ENCODE measurements around the gene NGDN.

The NGDN gene

DNA sequence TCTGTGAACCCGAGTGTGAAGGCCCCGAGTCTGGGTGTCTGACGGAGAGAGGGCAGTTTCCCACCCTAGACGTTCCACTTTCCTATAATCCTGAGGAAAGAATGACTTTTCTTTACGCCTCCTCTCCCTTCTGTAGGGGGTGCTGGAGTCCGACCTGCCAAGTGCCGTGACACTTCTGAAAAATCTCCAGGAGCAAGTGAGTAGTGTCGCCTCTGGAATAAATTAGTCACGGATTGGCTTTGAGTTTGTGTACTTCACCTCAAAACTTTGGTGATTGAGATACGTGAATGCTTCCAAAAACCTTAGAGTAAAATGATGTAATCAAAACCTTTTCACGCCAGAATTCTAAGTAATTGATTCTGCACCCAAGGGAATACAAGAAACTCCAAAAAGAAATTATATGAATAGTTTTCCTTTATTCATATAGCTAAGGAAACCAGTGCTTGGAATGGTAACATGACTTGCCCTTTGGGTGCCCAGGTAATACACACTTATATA lies 452 bp downstream of the NGDN start:
- no peak for DNase-seq (ENCODE audit: low spot score)

DNA sequence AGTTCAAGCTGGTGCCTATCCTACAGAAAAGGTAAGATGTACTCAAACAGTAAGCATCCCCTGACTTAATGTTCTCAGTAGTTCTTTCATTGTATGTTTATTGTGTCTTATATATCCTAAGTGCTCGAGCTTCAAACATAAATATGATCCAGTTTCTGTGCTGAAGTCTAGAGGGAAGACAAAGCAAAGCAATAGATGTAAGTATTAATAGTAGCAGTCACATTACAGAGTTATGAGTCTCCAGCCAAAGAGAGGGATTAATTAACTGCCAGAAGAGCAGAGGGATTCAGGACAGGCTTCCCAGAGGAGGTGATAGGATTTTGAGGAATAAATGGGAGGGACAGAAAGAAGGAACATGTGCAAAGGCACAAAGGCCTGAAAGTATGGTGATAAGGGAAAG lies 1.4 kb downstream of the NGDN start:
- no peak for DNase-seq (ENCODE audit: low spot score)

DNA sequence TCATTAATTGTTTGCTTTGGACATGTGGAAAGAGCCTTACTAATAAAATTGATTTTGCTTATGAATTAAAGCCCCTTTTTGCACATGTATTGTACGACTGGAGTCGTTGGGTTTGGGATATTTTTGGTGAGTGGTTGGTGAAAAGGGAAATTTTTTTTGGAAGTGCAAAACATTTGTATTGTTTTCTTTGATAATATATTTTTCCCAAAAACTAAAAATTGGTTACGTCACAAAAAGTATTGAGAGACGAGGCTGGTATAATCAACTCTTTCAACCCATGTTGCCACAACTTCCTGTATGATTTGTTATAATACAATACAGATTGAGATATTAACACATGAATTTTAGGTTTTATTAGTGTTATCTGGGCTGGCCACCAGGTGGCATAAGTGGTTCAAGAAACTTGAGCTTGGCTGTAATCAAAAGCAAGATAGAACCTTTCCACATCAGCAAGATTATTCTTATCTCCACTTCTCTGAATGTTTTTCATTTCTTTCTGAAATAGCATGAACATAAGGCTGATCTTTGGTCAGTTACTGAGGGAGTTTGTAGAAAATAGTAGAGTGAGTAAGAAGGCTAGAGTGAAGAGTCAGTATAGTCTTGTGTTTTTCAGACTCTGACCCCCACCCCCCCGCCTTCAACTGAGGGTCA lies 8.7 kb downstream of the NGDN start:
- DNase-seq (ENCODE audit: low spot score): no peak

DNA sequence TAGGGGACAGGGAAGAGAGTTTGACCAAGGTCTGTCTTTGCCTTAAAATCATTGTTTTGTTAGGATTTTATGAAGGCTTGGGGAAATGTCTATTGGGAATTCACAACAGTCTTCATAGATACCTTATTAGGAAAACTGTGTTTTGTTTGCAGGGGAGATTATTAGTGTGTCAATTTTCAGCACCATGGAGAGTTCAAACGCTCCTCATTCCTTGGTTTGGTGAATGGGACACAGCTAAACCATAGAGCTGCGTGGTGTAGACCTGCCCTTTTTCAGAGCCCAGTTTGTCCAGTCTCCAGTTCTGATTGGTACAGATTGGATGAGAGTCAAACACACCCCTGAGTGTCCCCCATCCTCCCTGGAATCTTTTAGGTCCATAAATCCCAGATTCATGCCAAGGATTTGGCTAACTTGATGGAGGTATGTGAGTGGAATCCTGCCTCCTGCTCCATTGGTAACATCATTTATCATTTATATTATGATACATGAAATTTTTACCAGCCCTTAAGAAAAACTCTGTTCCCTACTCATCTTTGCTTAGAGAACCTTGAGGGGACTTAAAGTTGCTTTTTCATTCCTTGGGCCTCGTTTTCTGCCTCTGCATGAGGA lies 12.0 kb downstream of the NGDN start:
- no peak for DNase-seq (ENCODE audit: low spot score)

DNA sequence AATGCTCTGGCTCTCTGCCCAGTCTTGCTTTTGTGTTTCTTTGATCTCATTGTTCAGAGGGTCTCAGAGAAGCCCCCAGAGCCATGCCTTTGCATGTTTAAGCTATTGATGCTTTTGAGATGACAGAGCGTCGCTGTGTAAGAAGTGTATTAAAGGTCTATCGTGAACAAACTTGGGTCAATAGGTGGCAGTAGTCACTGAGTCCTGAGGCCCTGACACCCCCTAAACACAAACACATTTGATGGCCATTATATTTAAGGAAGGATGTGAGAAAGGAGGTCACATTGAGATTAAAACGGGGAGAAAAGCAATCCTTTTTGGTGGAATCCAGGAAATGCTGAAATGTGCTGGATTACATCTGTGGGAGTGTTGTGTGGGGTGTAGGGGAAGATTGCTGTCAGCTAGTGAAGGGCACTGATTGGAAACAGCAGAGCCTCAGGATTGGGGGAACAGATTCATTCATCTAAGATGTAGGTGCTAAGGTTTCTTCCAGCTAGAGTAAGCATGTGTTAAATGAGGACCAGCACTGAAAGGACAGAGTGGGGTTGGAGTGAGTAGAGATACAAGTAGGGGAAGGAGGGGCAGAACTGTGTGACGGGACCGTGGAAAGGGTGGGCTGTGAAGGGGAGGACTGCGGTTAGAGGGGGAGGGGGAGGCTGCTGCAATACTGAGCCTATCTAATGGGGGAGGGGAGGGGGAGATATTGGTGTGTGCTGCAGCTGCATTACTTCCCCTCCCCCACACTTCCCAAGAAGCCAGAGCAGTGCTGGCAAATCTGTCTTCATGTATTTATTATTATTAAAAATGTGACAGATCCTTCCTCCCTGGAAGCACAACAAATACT lies 12.7 kb downstream of the NGDN start:
- no peak for DNase-seq (ENCODE audit: low spot score)

DNA sequence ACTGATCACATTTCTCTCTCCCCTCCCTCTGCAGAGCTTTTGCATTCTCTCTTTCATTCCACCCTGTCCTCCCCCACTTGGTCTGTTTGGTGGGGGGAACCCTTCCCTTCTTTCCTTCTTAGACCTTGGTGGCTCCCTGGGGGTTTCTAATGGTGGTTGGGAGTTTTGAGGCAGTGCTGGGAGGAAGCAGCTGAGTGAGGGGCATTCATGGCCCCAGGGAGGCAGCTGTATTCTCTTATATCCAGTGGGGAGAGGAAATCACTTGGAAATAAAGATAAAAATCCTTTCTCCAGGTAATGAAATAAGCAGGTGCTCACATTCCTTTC lies 13.3 kb downstream of the NGDN start:
- no peak for DNase-seq (ENCODE audit: low spot score)

DNA sequence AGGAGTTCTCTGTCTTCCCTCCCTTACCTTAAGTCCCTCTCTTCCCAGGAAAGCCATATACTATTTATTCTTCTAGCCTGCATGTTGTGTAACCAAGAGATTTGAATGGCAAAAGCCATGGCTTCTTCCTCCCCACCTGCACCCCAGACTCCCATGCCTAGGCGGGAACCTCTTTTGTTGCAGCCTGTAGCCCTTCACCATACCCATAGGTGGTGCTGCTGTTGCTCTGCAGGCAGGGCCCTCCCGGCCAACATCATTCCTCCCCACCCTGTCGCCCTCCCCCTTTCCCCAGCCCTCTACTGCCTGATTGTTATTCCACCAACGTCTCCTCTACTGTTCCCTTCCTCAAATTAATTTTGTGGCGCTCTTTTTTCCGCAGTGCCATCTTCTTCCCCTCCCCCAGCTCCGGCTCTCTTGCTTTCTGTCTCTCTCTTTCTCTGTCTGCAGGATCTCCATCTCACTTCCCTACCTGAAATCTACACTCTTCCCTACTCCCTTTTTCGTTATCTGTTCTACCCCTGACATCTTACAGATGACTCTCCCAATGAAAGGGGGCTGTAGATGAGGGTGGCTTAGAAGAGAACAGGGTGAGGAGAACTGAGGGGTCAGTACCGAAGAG lies 13.8 kb downstream of the NGDN start:
- DNase-seq (ENCODE audit: low spot score): peak; percentile 75

DNA sequence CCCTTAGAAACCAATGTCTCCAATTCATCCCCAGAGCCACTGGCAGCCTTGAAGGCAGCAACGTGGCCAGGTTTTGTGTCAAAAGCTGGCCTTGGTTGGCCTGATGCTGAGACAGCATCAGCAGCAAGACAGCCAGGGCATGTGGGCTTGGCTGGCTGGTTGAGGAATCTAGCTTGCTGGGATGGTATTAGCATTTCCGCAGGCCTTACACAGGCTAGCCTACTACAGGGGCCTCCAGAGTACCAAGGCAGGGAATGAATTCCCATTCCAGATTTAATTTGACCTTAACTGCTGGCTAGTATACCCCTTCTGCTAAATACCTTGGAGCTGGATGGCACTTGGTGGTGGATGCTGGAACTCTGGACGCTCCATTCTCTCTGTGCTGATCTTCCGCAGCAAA lies 15.8 kb downstream of the NGDN start:
- no peak for DNase-seq (ENCODE audit: low spot score)

DNA sequence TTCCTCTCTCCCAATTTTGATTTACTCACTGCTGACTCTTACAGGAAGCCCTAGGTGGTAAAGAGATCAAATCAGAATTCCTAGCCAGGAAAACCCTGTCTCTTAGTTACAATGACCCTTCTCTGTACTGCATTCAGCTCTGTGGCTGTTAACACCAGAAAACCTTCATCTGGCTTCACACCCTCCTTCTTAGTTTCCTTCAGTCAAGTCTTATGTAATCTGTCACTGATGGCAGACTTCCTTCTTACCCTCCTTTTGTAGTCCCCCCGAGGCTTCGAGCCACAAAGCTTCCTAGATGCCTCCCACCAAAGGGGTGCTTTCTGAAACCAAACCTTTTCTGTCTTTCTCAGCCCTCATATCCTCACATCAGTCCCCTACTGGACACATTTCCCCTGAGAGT lies 16.5 kb downstream of the NGDN start:
- DNase-seq (ENCODE audit: low spot score): no peak

DNA sequence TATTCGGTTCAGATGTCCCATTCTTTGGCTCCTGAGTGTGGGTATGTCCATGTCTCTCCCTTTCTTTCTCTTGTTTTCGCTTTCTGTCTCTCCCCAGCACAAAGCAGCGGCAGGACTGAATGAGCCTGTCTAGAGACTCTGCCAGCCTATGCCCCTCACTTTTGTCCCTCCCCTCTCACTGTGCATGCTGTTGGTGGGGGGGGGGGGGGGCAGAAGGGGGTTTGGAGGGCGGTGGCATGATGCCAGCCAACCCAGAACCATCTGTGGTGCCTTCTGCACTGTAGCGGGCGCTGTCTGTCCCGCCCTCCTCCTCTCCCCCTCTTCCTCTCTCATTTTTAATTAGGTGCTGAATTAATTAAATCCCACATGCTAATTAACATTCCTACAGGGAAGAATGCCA lies 17.7 kb downstream of the NGDN start:
- DNase-seq (ENCODE audit: low spot score): no peak

DNA sequence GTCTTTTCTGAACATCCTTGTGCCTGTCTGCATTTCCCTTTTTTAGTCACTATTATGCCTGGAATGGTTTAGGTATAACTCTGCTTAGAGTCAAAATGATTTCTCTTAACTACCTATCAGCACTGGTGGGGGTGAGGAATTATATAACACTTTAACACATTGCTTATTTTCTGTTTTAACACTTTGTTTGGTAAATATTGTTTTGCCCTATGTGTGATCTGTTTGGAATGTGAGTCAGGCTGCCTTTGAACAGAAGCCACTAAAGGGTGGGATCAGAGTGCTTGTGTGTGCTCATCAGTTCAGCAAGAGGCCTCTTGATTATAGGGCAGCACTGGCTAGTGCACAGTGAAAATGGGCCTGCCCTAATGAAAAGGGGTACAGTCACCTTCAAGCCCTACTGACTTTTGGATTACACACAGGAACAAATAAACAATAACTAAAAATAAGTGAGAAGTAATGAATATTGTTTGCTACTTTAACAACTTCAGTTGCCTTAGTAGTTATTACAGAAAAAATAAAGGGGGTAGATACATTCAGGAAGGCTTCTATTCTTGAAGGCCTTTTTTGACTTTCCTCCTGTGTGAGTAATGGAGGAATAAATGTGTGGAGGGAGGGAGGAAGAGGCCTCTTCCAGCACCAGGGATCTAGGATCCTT lies 23.2 kb downstream of the NGDN start:
- no peak for DNase-seq (ENCODE audit: low spot score)

DNA sequence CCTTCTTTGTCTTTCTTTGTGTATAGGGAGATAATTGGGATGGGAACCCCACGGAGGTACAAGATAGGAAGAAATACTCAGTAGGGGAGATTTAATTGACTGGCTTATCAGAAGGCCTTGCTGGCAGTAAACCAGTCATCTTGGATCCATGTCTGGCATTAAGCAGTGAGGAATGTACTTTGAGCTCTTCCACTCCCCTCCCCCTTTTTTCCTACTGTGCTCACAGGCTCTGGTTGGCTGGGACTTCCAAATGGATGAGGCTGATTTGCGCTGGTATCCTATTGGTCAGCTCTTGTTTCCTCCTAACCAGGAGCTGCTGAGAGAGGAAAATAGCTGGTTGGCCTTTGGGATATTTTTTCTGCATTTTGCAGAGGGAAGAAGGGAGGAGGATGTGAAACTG lies 24.7 kb downstream of the NGDN start:
- peak; percentile 76 for DNase-seq (ENCODE audit: low spot score)

DNA sequence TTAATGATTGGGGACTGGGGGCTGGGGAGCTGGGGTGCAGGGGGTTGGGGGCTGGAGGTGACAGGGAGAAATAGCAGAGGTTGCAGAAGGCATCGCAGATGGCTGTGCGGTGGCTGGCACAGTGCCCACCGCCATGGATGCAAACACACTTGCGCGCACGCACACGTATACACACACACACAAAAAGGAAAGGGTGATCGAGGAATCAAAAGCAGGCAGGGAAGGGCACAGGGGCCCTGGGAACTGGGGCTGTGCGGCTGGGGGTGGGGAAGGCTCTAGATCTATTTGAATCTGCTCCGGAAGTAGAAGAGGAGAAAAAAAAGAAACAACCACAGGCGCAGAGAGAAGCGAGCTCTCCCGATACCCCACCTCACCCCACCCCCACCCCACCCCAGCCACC lies 42.7 kb downstream of the NGDN start:
- no peak for DNase-seq (ENCODE audit: low spot score)

DNA sequence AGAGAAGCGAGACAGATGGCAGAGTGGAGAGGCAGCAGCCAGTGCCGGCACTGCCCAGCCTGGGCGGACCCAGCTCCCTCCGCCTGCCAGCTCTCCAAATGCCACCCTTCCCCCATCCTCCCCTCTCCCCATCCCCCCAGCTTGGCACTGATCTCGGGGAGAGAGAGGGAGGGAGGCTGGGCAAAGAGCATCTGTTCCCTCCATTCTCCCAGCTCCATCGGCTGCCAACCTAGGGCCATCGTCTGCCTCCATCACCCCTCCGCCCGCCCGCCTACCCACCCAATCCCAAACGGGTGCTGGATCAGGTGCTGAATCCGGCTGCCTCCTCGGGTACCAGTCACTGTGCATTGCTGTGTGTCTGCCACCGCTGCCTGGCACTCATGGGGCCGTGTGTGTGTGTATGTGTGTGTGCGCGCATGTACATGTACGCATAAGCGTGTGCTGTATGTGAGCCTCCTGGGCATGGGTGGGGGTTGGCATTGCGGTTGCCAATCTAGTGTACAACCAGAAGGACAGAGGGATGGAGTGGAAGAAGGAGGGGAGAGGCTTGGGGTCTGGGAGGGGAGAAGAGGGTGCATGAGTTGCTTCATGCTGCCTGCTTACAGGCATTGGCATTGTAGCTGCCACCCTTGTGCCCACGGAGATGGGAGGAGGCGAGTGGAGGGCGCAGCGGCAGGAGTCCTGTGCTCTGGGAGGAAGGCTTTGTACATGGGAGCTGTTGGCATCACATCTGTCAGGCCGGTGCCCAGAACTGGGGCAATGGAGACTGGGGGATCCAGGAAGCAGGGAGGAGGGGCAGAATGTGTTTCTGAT lies 43.7 kb downstream of the NGDN start:
- DNase-seq (ENCODE audit: low spot score): no peak

DNA sequence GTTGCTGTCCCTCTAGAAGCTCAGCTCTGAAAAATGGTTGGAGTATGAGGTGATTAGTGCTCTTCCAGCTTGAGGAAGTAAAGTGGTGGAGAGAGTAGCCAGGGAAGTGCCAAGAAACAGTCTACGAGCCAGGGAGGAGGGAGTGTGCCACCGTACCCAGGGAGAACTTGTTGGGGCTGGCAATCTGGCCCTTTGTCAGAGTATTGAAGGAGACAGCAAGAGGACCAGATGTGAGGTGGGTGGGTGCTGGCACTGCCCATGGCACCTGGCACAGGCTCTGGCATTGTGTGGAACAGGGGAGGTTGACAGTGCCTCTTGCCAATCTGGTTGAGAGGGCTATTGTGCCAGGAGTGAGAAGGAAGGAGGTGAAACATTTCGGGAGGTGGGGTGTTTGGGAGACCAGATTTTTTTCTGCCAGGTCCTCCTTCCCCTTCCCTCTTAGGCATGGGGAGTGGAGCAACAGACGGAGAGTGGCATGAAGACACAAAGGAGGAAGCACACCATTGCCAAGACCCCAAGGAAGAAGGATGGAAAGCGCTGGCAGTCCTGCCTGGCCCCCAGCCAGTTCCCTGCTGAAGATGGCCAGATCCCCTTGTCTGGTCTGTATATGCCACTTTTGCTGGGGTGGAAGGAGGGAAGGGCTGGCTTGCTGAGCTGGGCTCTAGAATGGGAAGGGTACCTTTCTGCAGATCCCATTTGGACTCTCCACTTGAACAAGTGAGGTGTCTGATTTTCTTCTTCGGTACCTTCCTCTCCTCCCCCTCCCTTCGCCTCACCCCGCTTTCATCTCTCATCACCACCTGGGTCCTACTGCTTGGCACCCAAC lies 44.5 kb downstream of the NGDN start:
- DNase-seq (ENCODE audit: low spot score): no peak

DNA sequence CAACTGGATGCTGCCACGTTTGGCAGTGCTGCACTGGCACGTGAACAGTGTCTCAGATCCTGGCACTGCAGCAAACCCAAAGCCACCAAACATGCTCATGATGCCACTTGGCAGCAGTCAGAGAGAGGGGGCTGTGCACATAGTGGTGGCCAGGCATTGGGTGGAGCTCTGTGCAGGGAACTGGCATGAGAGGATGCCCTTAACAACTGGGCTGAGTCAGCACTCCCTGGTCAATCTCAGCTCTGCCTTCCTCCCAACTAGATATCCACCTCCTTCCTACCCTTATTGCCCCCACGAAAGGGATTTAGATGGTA lies 45.1 kb downstream of the NGDN start:
- DNase-seq (ENCODE audit: low spot score): no peak

DNA sequence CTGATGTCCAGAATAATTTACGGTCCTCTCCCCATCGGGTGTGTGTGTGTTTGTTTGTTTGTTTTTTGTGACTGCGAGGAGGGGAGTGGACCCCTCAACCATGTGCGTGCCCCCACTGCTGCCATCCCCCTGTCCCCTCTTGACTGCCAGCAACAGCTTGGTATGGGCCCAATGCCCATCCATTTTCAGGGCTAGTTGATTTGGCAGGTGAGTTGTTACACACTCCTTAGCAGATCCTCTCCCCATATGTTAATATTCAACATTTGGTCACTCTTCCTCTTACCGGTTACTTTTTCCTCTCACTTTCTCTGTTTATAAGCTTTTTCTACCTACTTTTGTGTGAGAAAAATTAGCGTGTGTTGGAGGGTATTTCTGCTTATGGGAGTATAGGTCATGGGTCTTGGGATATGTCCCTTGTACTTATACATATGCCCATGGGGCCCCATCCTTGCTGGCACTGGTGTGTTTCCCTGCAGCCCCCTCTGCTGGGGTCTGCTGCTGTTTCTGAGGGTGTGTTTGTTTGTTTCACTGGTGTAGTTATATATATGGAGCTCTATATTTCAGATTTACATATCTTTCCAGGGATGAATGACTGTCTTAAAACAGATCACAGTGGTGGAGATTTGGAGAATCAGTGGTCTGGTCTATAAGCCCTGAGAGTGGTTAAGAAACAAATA lies 48.3 kb downstream of the NGDN start:
- no peak for DNase-seq (ENCODE audit: low spot score)

DNA sequence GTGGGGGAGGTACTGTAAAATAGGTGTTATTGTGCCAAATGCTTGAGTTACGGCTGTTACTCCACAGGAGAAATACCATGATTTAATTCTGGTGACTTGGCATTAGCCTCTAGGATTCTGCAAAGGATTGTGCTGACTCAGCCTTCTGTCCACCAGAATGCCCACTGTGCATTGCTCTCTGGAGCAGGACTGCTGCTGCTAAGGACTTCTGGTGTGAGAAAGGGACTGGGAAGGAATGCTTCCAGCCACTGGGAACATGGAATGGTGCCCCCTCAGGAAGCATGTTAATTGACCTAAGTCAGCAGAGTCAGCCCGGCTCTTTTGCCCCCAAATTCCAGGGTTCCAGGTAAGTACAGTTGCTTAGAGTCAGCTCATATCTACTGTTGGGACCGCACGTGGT lies 49.2 kb downstream of the NGDN start:
- no peak for DNase-seq (ENCODE audit: low spot score)

DNA sequence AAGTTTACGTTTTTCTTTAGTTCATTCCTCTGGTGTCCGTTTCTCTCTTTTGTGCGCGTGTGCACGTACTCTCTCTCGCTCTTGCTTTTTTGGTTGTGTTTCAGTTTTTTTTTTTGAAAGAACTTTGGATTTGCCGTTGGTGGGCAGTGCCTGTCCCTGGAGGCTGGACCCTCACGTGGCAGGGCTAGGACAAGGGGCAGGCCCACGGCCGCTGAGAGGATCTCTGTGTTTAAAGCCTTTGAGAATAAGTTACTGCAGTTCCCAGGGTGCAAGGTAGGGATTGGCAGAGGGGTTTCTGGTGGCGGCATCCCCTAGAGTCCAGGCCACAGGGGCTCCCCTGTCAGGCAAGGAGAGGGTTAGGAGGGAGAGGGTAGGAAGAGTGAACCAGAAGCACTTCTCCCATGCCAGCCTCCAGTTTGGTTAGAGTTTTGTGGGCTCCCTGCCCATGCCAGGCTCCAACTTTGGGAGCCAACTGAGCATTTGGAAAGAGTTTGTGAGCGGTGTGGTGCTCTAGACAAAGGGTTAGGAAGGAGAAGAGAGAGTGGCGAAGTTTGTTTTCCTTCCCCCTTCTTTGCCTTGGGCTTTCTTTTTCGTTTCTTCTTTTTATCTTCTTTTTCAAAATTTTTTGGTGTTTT lies 51.5 kb downstream of the NGDN start:
- no peak for DNase-seq (ENCODE audit: low spot score)

All from ecto neural progenitor cell (in vitro differentiated cells).